Activated CD4-positive, alpha-beta T cell treated with anti-CD3 and anti-CD28 coated beads, Interleukin-2, amount 10 ng/mL, durations not matched to agents 24 days and 14 days (primary cell): ENCODE results near the gene SAPCD2. TPM values are rescaled to one million over a fixed set of nuclear protein-coding genes. Genes with fewer than 3 reads are reported as not detected.
"Not testable (repeated sequence)": the region's sequence is repeated elsewhere in the genome, so short reads cannot be mapped to it uniquely, and the experiment has no call there.

Experiments
- DNase-seq: peaks from one replicate; pipeline ENCODE4 v3.0.0; 2022
- H3K27ac Mint-ChIP-seq: one replicate; pipeline ENCODE4 v1.8.0; 2022; ENCODE audit warnings: mild to moderate bottlenecking, mixed read lengths
- H3K27me3 Mint-ChIP-seq: one replicate; pipeline ENCODE4 v1.8.0; 2022; ENCODE audit warnings: mixed read lengths
- H3K36me3 Mint-ChIP-seq: one replicate; pipeline ENCODE4 v1.8.0; 2022; ENCODE audit warnings: low read depth, mild to moderate bottlenecking, mixed read lengths
- H3K4me1 Mint-ChIP-seq: one replicate; pipeline ENCODE4 v1.8.0; 2021; ENCODE audit warnings: mixed read lengths
- H3K4me3 Mint-ChIP-seq: one replicate; pipeline ENCODE4 v1.8.0; 2022; ENCODE audit warnings: mild to moderate bottlenecking, moderate library complexity, mixed read lengths
- H3K9me3 Mint-ChIP-seq: one replicate; pipeline ENCODE4 v1.8.0; 2021; ENCODE audit warnings: mixed read lengths
- intact Hi-C: fragments of 100-400 bp; cut with micrococcal nuclease; formaldehyde crosslinking; loops from one replicate; pipeline ENCODE4 v1.15.1; 2023
- total RNA-seq: library from RNA; stranded (reverse); gene quantifications from 2 replicates; pipeline ENCODE4 v1.2.3, GENCODE V29; 2022

The SAPCD2 gene
- total RNA-seq, 1 donor from 2014 or later, result 22.8 TPM

DNA sequence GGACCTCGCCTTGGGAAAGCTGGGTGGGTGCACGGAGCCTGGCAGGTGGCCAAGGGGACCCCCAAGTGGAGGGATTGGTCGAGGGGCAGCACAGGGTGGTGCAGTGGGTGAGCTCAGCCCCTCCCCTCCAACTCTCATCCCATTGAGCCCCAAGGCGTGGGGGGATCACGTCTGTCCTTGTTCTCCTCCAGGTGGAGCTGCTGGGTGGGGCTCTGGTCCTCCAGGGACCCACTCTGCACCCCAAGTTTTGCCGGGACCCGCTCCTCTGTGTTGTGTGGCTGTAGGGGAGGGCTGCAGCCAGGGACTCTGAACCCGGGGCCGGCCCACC is 34.9 kb downstream of the SAPCD2 start:
- H3K27ac Mint-ChIP-seq, result peak overlapping the region; percentile 83
- peaks cover 2% of the 10 kb centered on the region for H3K27me3 Mint-ChIP-seq
- no peak overlapping the region for H3K4me3 Mint-ChIP-seq

DNA sequence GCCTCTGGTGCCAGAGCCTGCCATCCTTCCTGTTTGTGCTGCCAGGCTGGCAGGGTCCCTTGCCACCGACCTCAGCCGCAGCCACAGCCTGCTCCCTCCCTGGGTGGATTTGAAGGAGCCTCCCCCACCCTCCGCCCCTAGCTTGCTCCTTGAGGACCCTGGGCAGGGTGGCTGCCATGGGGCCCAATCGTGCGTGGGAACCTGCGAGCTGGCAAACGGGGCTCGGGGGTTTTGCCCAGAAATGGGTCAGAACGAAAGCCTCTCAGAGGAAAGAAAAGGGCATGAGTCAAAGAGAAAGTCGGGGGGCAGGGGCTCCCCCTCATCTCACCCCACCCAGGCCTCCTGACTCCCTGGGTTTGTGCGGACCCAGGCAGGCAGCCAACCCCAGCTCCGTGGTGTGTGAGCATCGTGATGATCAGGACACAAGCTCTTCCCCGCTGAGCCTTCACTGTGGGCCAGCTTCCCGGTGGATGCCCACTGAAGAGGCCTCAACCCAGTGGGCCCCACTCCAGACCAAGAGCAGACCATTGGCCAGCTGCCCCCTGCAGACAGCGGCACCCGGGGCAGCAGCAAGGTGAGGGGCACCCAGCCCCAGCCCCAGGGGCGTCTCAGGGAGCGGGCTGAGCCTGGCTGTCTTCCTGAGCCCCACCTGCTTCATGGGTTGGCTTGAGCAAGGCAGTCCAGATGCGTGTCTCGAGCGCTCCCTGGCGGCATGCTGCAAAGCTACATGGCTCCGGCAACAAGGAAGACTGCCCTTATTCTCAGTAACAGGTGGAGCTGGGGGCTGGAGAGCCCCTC is 35.4 kb downstream of the SAPCD2 start:
- Mint-ChIP-seq H3K27me3 (peaks cover 2% of the 10 kb centered on the region), H3K4me1 (peaks cover 31% of the 10 kb centered on the region), H3K27ac (peak overlapping the region; percentile 83), H3K36me3 (peaks cover 2% of the 10 kb centered on the region), H3K9me3 (no peaks in the 10 kb centered on the region), H3K4me3 (peak overlapping the region; percentile 80)
- intact Hi-C loops, result loop anchor here (1.0 to 2.0 kb wide), 2 partner anchors 42 to 248 kb away; partner anchors contain the start of gene PAXX
- DNase-seq, result peak; percentile 95

More for the DNA sequence above, 34.9 kb downstream of the SAPCD2 start:
- intact Hi-C loops, result loop anchor here (1.0 to 2.0 kb wide), 2 partner anchors 43 to 248 kb away; partner anchors contain the start of gene PAXX
- peaks cover 2% of the 10 kb centered on the region for H3K36me3 Mint-ChIP-seq
- peaks cover 28% of the 10 kb centered on the region for H3K4me1 Mint-ChIP-seq
- no peaks in the 10 kb centered on the region for H3K9me3 Mint-ChIP-seq
- DNase-seq, result no peak

GRCh38 chr9:137034039-137034708 is 36.2 kb downstream of the SAPCD2 start:
- intact Hi-C loops, result loop anchor here (2.0 kb wide), 1 partner anchor 41 kb away; the partner anchor contains the start of gene PAXX
- Mint-ChIP-seq H3K9me3 (no peaks in the 10 kb centered on the region), H3K27me3 (peaks cover 2% of the 10 kb centered on the region), H3K4me3 (peak overlapping the region; percentile 80), H3K27ac (peak overlapping the region; percentile 83), H3K4me1 (peaks cover 37% of the 10 kb centered on the region), H3K36me3 (peaks cover 2% of the 10 kb centered on the region)
- DNase-seq, result no peak

- H3K36me3 Mint-ChIP-seq, intact Hi-C loops, H3K9me3 Mint-ChIP-seq, DNase-seq, H3K27me3 Mint-ChIP-seq, H3K4me3 Mint-ChIP-seq, H3K27ac Mint-ChIP-seq: not testable (repeated sequence)
- peaks cover 41% of the 10 kb centered on the region for H3K4me1 Mint-ChIP-seq
Observed at GRCh38 chr9:137033481-137033880, 36.9 kb downstream of the SAPCD2 start.

- Mint-ChIP-seq H3K36me3 (no peaks in the 10 kb centered on the region), H3K4me3 (no peak overlapping the region), H3K27ac (no peak overlapping the region), H3K27me3 (peaks cover 2% of the 10 kb centered on the region), H3K9me3 (no peaks in the 10 kb centered on the region), H3K4me1 (peaks cover 41% of the 10 kb centered on the region)
- no peak for DNase-seq
- intact Hi-C loops, result no loop called here
Observed at GRCh38 chr9:137032858-137033257, 37.5 kb downstream of the SAPCD2 start.

- Mint-ChIP-seq H3K9me3 (no peaks in the 10 kb centered on the region), H3K4me1 (peaks cover 44% of the 10 kb centered on the region), H3K36me3 (no peaks in the 10 kb centered on the region), H3K27me3 (peaks cover 3% of the 10 kb centered on the region), H3K4me3 (peak within 1 kb of the TSS; percentile 19), H3K27ac (no peak within 1 kb of the TSS)
- intact Hi-C loops, result no loop called here
- DNase-seq, result peak; percentile 69
Observed at GRCh38 chr9:137031904-137032640, 38.3 kb downstream of the SAPCD2 start, which contains the start of gene FUT7. Gene FUT7 (minus strand): TSS chr9:137032088. CDS start chr9:137031991, 97 bp downstream.

DNA sequence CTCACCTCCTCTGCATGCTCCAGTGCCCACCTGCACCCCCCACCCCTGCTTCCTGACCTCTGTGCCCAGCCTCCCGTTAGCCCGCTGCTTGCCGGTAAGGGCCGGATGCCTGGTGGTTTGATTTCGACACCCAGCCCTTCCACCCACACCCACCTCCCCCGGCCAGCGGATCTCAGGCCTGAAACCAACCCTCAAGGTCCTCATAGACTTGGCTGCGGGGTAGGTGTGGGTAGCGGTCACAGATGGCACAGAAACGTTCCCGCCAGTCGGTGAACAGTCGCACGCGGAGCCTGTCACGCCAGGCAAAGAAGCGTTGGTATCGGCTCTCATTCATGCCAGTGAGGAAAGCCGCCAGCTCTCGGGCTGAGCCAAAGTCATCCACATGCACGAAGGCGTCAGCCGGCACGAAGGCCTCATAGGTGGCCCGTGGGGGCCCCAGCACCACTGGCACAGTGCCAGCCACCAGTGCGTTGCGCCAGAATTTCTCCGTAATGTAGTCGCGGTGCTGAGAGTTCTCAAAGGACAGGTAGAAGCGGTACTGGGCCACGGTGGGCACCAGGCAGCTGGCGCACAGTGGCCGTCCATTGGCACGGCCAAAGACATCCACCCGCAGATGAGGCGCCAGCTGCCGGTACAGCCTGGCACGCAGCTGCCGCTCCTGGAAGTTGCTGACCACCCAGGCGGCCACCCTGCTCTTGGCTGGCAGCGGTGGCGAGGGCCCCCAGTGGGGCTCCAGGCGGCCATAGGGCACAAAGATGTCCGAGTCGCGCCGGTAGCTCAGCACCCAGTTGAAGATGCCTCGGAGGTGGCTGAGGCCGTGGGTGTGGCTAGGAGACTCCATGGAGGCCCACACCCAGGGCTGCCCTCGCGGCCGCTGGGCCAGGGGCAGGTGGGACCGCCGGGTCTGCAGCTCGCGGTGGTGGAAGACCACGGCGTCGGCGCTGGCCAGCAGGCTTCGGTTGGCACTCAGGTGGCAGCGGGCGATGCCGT is 39.5 kb downstream of the SAPCD2 start:
- Mint-ChIP-seq H3K36me3 (no peaks in the 10 kb centered on the region), H3K27ac (peak overlapping the region; percentile 29), H3K4me1 (peaks cover 47% of the 10 kb centered on the region), H3K9me3 (no peaks in the 10 kb centered on the region), H3K27me3 (peaks cover 3% of the 10 kb centered on the region), H3K4me3 (peak overlapping the region; percentile 49)
- peak; percentile 74 for DNase-seq
- intact Hi-C loops, result no loop called here

DNA sequence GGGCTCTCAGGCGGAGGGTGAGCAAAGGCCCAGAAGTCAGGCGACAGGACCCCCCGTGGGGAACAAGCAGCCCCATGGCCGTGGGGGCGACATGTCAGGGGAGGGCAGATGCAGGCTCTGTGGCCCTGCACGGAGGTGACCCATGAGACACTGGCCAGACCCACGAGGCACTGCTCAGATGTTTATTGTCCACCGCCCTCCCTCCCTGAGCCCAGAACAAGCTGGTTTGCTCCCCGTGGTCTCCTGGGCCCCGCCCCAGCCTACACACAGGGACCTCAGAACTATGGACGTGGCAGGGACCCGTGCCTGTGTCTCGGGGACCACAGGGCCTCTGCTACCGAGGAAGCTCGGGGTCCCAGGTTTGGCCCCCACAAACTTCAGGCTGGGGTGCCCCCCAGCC is 40.4 kb downstream of the SAPCD2 start:
- Mint-ChIP-seq H3K27me3 (peaks cover 3% of the 10 kb centered on the region), H3K27ac (peak overlapping the region; percentile 29), H3K4me1 (peaks cover 44% of the 10 kb centered on the region), H3K4me3 (peak overlapping the region; percentile 49), H3K9me3 (no peaks in the 10 kb centered on the region), H3K36me3 (no peaks in the 10 kb centered on the region)
- intact Hi-C loops, result no loop called here
- DNase-seq, result no peak

GRCh38 chr9:137029058-137029936 is 41.1 kb downstream of the SAPCD2 start:
- Mint-ChIP-seq H3K9me3 (no peaks in the 10 kb centered on the region), H3K27me3 (peaks cover 3% of the 10 kb centered on the region), H3K4me1 (peaks cover 37% of the 10 kb centered on the region), H3K27ac (peak overlapping the region; percentile 67), H3K4me3 (peak overlapping the region; percentile 77), H3K36me3 (no peaks in the 10 kb centered on the region)
- DNase-seq, result peak; percentile 92
- intact Hi-C loops, result loop anchor here (2.0 kb wide), 1 partner anchor 36 kb away; no protein-coding TSS in a partner anchor

DNA sequence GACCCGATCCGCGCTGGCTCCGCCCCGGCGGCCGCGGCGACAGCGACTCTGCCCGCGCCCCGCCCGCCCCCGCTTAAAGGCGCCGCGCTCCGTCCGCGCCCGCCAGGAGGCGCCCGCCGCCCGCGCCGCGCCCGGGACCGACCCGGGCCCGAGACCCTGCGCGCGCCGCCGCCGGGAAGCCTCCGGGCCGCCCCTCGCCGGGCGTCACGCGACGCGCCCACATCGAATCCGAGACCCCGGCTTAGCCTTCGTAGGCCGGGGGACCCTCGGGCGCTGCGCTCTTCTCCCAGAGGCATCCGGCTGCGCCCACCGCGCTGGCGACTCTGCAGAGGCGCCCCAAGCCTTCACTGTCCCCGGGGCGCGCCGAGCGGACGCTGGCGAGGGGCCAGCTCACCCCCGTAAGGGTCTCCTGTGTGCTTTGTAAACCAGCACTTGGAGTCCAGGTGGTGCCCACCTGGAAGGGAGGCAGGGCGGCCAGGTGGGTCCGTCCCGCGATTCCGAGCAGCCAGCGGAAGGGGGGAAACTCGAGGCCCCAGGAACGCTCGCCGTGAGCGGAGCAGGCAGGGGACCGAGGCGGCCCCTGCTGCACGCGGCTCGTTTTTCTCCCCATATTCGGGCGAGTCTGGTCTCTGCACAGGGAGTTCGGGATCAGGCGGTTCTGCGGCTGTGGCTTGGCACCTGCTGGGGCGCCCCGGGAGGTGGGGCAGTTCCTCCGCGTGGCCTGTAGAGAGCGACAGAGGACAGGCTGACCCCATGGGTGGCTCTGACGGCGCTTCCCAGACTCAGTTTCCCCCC is 41.9 kb downstream of the SAPCD2 start:
- DNase-seq, result peak; percentile 93
- no peaks in the 10 kb centered on the region for H3K36me3 Mint-ChIP-seq
- intact Hi-C loops, result loop anchor here (2.0 kb wide), 1 partner anchor 36 kb away; no protein-coding TSS in a partner anchor
- peak overlapping the region; percentile 67 for H3K27ac Mint-ChIP-seq
- H3K9me3 Mint-ChIP-seq, result no peaks in the 10 kb centered on the region
- peaks cover 34% of the 10 kb centered on the region for H3K4me1 Mint-ChIP-seq
- H3K27me3 Mint-ChIP-seq, result peaks cover 3% of the 10 kb centered on the region
- peak overlapping the region; percentile 77 for H3K4me3 Mint-ChIP-seq

GRCh38 chr9:137027369-137028262 is 42.7 kb downstream of the SAPCD2 start, which contains the start of gene ABCA2:
Gene ABCA2 (minus strand): TSS chr9:137028237. CDS start chr9:137028140, 97 bp downstream.
- intact Hi-C loops, result loop anchor here (2.0 kb wide), 1 partner anchor 37 kb away; no protein-coding TSS in a partner anchor
- H3K36me3 Mint-ChIP-seq, result no peaks in the 10 kb centered on the region
- H3K4me3 Mint-ChIP-seq, result peak within 1 kb of the TSS; percentile 81
- no peaks in the 10 kb centered on the region for H3K9me3 Mint-ChIP-seq
- DNase-seq, result no peak
- H3K27ac Mint-ChIP-seq, result peak within 1 kb of the TSS; percentile 78
- peaks cover 31% of the 10 kb centered on the region for H3K4me1 Mint-ChIP-seq
- peaks cover 2% of the 10 kb centered on the region for H3K27me3 Mint-ChIP-seq
